Left renal cortex interstitium (tissue), 4 donors: ENCODE data around the gene PFKM. TPM values are rescaled to one million over a fixed set of nuclear protein-coding genes. Genes with fewer than 3 reads are reported as not detected.
A peak's percentile ranks its signal among the peaks of the same experiment; 100 is the strongest.

Experiments used
- DNase-seq, 4 donors: peaks; one replicate each; pipeline ENCODE4 v3.0.0-alpha.2; 2013; ENCODE audit warnings: low read depth in 4 of 4, low spot score in 2 of 4, missing footprints in 1 of 4
- polyA plus RNA-seq, 4 donors: library from polyadenylated mRNA; unstranded; fragments of 120-200 nt; gene quantifications; one replicate each; pipeline ENCODE4 v1.2.1, GENCODE V29; 2013; ENCODE audit not compliant: insufficient read length in 4 of 4

The PFKM gene
- polyA plus RNA-seq, 4 donors = 96.7 to 133 (median 114) TPM

DNA sequence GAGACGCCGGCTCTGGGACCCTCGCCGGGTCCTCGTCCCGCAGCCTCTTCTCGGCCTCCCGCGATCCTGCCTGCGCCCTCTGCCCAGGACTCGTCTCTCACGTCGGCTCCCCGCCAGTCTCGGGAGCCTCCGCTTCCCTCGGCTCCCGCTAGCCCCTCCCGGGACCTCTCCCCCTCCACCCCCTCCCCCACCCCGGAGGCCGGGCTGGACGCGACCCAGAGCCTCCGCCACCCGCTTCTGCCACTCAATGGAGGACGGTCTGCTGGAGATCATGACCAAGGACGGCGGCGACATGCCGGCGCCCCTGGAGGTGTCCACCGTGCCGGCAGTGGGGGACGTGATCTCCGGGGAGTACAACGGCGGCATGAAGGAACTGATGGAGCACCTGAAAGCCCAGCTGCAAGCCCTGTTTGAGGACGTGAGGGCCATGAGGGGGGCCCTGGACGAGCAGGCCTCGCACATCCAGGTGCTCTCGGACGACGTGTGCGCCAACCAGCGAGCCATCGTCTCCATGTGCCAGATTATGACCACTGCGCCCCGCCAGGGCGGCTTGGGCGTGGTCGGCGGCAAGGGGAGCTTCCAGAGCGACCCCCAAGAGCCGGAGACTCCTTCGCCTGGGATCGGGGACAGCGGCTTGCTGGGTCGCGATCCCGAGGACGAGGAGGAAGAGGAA is 64.8 kb downstream of the PFKM start:
- DNase-seq = no peak

DNA sequence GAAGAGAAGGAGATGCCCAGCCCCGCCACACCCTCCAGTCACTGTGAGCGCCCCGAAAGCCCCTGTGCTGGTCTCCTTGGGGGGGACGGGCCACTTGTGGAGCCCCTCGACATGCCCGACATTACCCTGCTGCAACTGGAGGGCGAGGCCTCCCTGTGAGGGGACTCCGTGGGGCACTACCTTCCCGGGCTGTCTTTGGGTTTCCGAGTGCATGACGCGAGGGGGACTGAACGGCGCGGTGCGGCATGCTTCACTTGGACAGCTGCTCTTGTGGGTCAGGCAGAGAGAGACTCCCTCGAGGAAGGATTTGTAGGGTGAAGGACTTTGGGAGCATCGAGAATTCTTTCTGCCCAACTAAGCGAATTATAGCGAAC is 65.4 kb downstream of the PFKM start:
- no peak for DNase-seq

DNA sequence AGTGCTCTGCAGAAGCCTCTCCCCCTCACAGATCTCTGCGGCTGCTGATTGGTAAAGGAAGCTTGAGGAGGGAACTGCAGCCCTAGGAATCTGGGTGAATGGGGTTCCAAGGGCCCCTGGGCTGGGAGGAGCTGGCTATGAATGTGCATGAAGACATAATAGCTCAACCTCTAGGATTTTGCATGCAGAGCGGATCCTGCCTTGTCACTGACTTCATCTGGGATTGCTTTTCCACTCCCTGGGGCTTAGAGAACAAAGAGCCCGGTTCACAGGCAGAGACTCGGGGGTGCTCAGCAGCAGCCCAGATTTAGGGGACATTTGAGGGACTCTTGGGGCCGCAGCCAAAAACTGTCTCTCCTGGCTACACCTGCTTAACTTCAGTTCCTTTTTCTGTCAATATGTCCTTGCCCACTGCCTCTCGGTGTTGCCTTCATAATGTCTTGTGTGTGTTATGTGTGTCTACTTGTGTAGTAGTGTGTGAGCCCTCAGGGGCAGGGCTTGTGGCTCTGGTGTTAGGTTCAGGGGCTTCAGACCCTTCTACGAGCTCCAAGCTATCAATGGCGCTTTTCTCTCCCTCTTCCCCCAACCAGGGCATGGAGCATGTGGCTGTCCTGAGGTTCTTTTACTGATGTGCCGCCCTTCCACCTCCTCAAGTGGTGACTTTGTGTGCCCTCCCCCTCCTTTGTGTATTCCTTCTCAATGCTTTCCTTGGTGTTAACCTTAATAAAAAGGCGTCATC is 66.2 kb downstream of the PFKM start:
- DNase-seq = no peak

DNA sequence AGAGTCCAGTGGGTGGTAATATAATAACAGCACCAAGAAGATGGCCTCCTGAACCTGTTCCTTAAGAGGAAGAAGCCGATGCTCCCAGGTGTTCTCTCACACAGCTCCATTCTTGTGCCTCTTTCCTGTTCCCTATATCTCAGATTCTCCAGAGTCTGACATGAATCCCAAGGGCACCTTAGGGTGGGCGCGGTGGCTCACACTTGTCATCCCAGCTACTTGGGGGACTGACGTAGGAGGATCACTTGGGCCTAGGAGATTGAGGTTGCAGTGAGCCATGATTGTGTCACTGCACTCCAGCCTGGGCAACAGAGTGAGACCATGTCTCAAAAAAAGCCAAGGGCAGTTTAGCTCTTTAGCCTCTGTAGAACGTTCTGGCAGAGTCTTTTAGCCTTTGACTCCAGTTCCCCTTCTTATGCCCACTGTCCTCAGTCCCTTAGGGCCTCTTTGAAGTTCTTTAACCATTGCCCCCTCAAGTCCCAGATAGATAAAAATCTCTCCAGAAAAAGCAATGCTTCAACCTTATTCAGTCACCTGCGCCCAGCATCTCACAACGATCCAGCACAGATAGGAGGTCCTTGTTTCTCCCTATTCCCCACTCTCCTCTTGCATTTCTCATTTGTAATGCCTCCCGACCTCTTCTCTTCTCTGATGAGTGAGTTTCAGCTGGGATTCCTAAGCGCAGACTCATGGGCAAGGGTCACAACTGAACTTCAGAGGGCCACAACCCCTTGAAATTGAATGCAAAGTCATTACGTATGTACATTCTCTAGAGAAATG is 68.9 kb downstream of the PFKM start:
- DNase-seq = no peak

DNA sequence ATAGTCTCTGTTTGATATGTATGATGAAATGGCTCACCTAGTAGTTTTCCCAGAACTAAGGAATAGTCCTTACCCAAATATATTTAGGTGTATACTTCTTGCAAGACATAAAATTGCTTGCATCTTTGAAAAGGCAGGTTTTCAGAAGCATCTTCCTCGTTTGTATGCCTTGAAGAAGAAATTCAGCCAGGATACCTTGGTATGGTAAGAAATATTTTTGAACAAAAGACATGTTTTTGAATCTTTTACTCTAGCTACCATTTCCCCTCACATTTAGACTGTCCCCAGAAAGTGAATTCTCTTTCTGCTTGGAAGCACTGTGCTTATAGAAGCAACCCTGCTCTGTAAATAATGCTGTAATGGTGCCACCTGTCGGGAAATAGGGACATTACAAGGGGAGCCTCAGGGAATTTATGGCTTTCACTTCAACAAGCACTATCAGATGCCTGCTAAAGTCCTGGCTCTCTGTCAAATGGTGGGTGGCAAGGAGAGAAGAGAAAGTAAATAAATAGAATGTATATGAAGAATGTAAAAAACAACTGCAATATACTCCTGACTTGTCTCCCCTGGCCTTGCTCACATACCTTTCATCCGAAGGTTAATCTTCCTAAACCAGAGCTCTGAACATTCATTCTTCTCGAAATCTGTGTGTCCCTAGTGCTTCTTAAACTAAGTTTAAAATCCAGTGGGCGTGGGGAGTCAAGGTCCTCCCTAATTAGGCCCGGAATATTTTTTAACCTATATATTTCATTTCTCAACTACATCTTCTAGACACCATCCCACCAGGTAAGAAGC is 70.4 kb downstream of the PFKM start:
- peak in 3 of 4 donors; percentile 60 to 77 (median 61) for DNase-seq

DNA sequence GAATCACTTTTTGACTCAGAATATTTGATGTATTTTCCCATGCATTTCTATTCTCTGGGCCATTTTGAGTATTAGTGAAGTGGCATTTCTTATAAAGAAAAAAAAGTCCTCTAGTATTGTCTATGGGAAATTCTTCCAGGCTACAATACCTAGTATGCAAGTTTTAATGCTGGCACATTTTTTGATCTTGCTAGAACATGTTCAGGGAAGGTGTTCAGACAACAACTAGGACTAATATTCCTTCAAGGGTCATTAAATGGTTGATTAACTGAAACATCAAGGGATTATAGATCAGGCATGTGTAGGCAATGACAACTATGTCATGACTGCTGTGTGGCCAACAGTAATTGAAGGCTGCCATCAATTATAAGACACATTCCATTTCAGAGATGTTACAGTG is 71.9 kb downstream of the PFKM start:
- DNase-seq = no peak

DNA sequence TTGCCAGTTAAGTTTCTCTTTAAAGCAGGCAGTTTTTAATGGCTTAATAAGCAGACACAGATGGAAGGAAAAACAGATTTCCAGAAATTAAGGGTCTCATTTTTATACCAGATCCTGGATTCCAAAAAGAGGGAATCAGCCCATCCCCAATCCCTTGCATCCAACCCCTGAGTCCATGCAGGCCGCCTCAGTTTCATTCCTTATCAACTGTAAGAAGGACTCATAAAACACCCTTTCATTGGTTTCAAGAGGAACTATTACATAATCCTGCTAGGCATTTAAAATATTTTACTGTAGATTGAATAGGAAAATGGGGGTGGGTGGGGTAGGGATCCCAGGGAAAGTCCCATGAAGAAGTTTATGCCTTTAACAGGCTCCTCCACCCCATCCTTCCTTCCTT is 73.7 kb downstream of the PFKM start:
- no peak for DNase-seq

DNA sequence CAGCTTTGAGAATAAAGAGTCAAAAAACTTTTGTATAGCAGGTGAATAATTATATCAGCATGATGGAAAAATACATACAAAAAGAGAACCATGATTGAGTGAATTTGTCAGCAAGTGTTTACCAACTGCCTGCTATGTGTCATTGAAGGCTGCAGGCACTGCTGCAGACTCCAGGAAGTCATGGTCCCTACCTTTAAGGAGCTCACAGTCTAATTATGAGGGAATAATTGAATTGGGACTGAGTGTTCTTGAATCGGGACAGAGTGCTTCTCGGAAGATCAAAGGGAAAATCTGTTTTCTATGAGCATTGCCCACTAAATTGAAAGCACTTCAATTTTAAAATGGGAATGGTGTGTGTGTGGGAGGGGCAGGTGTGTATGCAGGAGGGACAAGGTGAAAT is 74.5 kb downstream of the PFKM start:
- DNase-seq = no peak

DNA sequence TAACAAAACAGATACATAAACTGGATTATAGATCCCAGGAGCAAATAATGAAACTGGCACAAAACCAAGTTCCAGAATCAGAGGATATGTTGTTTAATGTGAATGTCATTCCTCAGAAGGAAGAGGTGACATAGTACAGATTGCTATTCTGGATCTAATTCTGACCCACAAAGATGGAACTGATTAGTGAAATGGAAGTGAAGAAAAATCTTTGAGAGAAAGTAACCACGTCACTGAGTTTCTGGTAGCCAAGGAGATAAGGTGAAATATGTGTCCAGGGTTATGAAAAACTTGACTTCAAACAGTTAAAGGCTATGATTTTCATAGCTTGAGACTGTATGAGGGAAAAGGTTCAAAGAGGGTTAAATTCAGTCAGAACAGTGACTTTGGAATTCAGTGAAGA is 75.6 kb downstream of the PFKM start:
- DNase-seq = no peak

Other genes with a start within 250 kb of the PFKM start
- 1 to 10 TPM; 3.0 to 5.7 (median 3.6) TPM for gene VDR, start 214.4 kb upstream of the PFKM start, polyA plus RNA-seq
- 100 to 1,000 TPM; 128 to 130 (median 130) TPM for gene TMEM106C, start 155.8 kb upstream of the PFKM start, polyA plus RNA-seq
- 10 to 100 TPM; 38.3 to 66.6 (median 45.3) TPM for gene COL2A1, start 114.9 kb upstream of the PFKM start, polyA plus RNA-seq
- 10 to 100 TPM; 23.0 to 27.4 (median 24.1) TPM for gene SENP1, start 13.3 kb upstream of the PFKM start, polyA plus RNA-seq
- gene ASB8, start 38.2 kb downstream of the PFKM start, polyA plus RNA-seq = 10 to 100 TPM; 33.2 to 44.0 (median 38.5) TPM
- 1 to 10 TPM in 1 of 4 donors, under 1 TPM in 3; 0.30 to 1.0 (median 0.66) TPM for gene CCDC184, start 64.3 kb downstream of the PFKM start, polyA plus RNA-seq
- gene OR10AD1, start 83.9 kb downstream of the PFKM start, polyA plus RNA-seq = 1 to 10 TPM in 1 of 4 donors, under 1 TPM in 3; 0.17 to 1.4 (median 0.53) TPM
- gene ZNF641, start 231.6 kb downstream of the PFKM start, polyA plus RNA-seq = 10 to 100 TPM; 20.7 to 29.9 (median 27.0) TPM